ENCODE results near the gene DDX10.

DDX10 gene

GRCh38 chr11:108909041-108909440, 244.2 kb downstream of the DDX10 start:
- DNase-seq (ENCODE audit: low spot score): no peak

DNA sequence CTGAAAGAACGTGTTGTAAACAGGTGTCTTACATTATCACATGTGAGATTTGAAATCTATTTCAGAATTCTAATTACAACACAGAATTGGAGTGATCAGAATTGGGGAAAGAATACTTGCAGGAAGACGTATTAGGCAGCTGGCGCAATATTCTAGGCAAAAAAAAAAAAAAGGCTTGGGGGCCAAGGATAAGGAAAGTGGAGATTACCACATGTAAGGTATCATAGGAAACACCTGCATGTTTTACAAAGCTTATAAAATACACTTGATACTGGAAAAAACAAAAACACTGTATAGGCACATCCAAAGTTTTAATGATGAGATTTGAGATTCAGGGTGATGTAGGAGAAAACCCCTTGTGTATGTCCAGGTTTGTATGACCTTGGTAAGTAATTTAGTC, 245.1 kb downstream of the DDX10 start:
- no peak for DNase-seq (ENCODE audit: low spot score)

DNA sequence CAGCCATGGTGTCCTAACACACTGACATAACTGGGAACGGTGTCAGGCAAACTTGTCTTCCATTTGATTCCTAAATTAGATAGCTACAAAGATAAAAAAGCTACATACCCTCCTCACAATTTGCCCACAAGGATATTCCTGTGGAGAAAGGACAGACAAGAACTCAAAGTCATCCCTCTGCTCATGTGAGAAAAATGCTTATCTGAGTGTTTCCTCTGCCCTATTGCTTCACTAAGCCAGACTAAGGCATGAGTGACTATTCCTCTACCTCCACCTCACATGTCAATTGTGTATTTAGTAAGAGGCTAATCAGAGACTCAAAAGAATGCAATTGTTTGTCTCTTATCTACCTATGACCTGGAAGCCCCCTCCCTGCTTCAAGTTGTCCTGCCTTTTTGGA, 247.7 kb downstream of the DDX10 start:
- no peak for DNase-seq (ENCODE audit: low spot score)

- DNase-seq (ENCODE audit: low spot score): no peak
Measured at GRCh38 chr11:108913204-108913603, 248.3 kb downstream of the DDX10 start.

DNA sequence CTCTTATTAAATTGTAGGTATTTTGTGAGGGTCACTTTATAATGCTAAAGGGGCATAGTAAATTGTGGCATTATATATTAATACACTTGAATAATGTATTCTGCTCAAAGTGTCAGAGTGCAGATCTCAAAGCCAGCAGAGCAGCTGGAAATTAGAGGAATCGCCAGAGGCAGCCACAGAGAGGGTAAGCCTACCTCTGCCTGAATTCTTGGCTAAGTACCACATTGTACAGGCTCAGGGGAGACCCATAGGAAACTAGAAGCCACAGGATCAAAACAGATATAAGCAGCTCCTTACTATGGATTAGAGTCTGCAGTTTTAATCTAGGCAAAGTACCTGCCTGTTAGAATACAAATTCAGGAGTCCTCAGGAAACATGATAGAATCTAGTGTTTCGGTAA, 249.3 kb downstream of the DDX10 start:
- no peak for DNase-seq (ENCODE audit: low spot score)

DNA sequence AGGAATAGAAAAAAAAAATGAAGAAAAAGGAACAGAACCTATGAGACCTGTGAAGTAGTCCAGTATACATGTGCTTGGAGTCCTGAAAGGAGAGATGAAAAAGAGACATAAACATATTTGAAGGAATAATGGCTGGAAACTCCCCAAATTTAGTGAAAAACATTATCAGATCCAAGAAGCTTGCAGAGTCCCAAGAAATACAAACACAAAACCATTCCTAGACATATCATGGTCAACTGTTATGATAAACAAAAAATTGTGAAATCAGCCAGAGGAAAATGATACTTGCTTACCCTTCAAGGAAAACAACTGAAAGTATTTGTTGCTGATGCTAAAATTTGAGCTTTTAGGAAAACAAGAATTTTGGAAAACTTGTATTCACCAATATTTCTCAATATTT, 250.1 kb downstream of the DDX10 start:
- DNase-seq (ENCODE audit: low spot score): no peak

DNA sequence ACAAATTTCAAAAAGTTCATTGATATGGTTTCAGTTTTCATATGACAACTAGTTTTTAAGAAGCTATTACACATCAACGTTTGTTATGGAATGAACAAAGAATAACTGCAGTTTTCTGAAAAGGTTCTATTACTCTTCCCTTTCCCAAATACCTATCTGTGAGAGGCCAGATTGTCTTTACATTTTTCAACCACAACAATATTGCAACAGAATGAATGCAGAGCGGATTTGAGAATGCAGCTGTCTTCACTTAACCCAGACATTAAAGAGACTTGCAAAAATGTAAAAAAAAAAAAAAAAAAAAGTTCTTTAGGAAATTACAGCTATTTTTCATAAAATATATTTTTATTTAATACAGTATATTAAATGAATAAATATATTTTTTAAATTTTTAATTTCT, 250.8 kb downstream of the DDX10 start:
- no peak for DNase-seq (ENCODE audit: low spot score)

DNA sequence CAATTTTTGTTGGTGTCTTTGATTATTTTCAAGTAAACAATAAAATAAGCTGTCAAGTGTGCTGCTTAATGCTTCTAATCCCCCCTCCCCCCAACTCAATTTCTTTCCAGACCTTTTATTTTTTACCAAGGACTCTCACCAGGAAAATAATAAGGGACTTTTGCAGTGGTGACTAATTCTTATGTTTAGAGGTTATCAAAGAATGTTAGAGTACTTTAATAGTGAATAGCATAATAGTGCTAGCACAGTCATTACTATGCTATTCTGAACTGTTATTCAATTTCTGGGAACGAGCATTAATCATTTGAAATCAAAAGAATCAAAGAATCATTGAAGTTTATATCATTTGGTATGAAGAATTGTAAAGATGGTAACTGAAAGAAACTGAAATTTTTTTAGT, 251.4 kb downstream of the DDX10 start:
- DNase-seq (ENCODE audit: low spot score): no peak

DNA sequence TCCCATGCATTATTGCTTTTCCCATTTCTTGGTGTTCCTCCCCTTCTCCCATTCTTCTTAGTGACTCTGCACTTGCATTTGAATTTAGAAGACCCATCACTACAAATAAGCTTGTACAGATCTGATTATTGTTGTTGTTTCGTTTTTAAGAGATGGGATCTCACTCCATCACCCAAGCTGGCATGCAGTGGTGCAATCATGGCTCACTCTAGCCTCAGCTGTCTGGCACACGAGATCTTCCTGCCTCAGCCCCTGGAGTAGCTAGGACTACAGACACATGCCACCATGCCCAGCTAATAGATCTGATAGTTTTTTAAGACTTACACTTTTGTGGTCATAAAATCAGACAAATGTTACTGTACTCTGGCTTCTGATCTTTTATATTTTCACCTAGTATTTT, 252.1 kb downstream of the DDX10 start:
- no peak for DNase-seq (ENCODE audit: low spot score)

DNA sequence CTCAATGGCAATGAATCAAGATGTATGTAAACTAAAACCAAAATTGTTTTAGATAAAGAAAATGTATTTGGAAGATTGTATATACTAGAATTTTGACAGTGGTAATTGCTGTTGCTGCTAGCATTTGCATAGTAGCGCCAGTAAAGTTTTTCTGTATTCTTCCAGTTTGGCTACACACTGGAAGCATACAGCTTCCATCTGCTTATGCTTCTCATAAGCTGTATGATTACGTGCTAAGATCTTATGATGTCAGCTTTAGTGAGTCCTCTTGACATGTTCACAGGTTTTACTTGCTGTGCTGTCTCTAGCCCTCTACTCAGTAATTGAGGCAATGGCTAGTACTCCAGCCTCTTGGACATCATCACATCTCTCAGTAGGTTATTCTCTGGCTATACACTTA, 256.3 kb downstream of the DDX10 start:
- no peak for DNase-seq (ENCODE audit: low spot score)

GRCh38 chr11:108922241-108922640, 257.4 kb downstream of the DDX10 start:
- no peak for DNase-seq (ENCODE audit: low spot score)

DNA sequence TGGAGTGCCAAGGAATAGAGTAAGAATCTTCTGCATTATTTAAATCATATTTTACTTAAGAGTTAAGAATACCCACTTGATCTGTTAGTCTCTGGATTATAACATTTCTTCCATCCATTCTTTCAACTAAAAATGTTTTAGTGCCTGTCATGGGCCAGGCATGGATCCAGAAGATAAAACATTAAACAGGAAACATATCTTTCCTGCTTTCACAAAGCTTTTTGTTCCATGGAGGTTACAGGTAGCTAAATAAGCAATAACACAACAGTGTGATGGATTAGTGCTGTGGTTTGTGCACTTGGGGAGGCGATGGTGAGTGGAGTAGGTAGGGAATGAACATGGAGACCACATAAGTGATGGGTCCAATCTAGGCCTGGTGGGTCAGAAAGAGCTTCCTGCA, 258.5 kb downstream of the DDX10 start:
- no peak for DNase-seq (ENCODE audit: low spot score)

DNA sequence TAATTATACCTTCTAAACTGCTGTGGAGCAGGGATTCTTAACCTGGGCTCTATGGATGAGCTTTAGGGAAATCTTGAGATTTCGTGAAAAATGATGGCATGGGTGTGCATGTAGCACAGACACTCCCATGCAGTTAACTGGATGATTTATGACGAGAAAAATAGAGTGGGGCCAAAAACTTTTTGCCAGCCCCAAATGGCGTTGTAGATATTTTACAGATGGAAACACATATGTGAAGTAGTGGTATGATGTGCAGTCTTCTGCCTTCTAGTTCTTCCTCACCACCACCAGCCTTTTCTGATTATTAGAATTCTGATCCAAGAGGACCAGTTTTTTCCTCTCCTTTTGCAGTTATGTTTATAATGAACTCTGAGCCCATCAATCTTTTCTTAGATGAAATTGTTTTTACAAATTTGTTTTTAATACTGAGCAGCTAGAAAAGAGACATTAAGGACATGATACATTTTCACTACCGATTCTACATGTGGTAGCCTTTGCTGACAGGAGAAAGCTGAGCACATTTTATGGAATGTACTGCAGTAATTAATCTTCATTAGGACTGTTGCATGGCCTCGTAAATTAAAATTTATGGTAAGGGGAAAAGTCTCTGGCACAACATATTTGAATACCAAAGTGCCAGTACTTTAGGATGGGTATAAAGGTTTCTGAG, 261.4 kb downstream of the DDX10 start:
- no peak for DNase-seq (ENCODE audit: low spot score)

- DNase-seq (ENCODE audit: low spot score): no peak
Measured at GRCh38 chr11:108926841-108927577, 262.1 kb downstream of the DDX10 start.

DNA sequence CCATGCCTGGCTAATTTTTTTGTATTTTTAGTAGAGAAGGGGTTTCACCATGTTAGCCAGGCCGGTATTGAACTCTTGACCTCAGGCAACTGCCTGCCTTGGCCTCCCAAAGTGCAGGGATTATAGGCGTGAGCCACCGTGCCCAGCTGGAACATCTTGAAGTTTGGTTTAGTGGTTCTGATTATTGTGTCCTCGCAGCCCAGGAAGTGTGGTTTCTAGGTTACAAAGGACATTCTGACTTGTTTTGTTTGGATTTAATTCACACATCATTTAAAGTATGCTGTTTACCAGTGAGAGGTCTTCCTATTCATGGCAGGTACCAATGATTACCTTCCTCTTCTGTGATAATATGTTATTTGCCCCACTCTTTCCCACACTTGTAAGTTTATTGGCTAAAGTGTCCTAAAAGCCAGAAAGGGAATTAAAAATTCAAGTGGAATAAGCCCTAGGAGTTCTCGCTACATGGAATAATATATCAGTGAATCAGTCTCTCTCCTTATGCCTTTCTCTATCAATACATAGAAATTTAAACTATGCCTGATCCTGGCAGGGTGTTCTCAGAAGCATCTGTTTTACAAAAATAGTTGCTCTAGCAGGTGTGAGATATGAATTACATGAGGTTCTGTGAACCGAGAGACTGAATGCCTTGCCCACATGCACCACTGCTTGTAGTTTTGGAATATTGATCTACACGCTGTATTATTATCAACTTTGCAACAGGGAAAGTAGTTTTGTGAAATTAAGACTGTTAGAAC, 263.1 kb downstream of the DDX10 start:
- no peak for DNase-seq (ENCODE audit: low spot score)

GRCh38 chr11:108929241-108929640, 264.4 kb downstream of the DDX10 start:
- no peak for DNase-seq (ENCODE audit: low spot score)

- no peak for DNase-seq (ENCODE audit: low spot score)
Measured at GRCh38 chr11:108931168-108931567, 266.3 kb downstream of the DDX10 start.

DNA sequence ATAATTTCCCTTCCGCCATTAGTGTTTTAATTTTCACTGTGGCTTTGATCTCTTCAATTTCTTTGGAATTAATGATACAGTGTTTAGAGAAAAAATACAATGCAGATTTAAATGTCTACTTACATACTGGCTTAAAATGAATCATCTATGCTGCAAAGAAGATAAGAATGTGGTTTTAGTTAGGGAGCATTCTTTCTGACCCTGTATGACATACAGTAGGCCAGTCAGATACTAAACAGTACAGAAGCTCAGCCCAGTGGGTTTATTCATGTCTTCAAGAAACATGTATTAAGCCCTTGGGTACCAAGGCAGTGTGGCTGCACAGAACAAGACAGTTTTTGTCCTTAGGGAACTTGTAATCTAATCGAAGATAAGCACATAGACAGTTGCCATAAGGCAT, 268.8 kb downstream of the DDX10 start:
- no peak for DNase-seq (ENCODE audit: low spot score)

DNA sequence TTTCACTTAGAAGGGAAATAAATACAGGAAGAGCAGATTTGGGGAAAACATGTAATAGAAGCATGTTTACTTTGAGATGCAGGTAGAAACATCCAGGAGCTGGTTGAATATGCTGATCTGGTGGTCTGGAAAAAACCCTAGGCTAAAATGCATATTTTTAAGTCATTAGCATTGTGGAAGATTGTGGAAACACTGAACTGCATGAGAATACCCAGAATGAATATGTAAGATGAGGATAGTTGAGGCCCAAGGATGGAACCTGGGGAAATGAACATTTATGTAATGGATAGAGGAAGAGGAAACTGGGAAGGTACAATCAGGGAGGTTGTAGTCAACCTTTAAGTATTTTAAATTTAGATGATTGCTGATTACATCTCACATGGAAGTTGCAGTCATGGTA, 269.4 kb downstream of the DDX10 start:
- DNase-seq (ENCODE audit: low spot score): no peak

DNA sequence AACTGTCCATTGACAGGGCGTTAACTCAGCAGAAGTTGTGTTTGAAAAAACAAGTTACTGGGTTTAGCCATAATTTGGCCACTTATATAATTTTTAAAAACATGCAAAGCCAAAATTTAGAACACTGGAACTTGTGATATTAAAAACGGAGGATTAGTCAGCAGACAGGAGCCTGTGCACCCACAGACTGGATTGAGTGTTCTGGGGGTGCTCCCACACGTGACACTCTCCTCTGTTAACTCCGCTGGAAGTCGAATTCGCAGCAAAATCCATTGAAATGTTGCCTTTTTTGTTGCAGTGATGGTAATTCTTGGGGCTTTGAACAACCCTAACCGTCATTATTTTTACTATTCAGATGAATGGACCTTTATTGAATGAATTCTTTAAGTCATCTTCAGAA, 269.8 kb downstream of the DDX10 start:
- DNase-seq (ENCODE audit: low spot score): no peak

DNA sequence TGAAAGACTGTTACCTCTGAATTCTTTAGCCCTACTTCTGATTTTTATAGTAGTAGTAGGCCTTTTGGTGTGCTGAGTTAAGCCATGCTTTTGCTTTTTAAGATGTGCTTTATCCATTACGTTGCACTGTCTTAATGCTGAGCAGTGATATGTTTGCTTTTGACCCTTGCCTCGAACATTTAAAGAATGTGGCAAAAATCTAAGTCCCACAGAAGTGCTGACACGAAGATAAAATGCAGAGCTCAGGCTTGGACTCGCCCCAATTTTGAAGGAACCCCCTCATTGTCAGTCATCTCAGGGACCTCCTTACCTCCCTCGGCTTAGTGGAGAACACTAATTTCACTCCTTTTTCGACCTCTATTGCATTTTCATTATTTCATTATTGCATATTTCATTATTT, 272.9 kb downstream of the DDX10 start:
- DNase-seq (ENCODE audit: low spot score): no peak

DNA sequence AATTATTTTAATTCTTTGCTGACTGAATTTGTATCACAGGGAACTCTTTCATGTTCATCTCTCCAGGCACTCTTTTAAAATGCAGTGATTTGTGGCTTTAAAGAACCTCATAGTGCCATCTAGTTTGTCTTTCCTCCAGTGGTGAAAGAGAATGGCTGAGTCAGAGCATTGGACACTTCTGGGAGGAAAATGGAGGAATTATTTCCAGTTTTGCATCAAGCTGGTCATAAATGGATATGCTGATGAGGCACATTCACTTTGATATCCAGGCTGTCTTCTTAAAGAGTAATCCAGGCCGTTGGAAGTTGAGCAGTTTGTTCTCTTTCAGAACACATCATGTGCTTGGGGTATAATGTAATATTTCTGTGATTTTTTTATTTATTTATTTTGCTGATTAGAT, 273.7 kb downstream of the DDX10 start:
- no peak for DNase-seq (ENCODE audit: low spot score)

- no peak for DNase-seq (ENCODE audit: low spot score)
Measured at GRCh38 chr11:108939135-108939534, 274.3 kb downstream of the DDX10 start.

Data from HuH-7.5 (cell line).